Hematopoietic multipotent progenitor cell treated with erythropoietin and hydrocortisone succinate and interleukin-3 and kit ligand, for 4 days (in vitro differentiated cells): ENCODE results near the gene EFL1.
A peak's percentile ranks its signal among the peaks of the same experiment; 100 is the strongest.
"Not testable (repeated sequence)": the region's sequence is repeated elsewhere in the genome, so short reads cannot be mapped to it uniquely, and the experiment has no call there.

Experiments
- DNase-seq: peaks from one replicate; pipeline ENCODE4 v3.0.0-alpha.2; 2015

The EFL1 gene

DNA sequence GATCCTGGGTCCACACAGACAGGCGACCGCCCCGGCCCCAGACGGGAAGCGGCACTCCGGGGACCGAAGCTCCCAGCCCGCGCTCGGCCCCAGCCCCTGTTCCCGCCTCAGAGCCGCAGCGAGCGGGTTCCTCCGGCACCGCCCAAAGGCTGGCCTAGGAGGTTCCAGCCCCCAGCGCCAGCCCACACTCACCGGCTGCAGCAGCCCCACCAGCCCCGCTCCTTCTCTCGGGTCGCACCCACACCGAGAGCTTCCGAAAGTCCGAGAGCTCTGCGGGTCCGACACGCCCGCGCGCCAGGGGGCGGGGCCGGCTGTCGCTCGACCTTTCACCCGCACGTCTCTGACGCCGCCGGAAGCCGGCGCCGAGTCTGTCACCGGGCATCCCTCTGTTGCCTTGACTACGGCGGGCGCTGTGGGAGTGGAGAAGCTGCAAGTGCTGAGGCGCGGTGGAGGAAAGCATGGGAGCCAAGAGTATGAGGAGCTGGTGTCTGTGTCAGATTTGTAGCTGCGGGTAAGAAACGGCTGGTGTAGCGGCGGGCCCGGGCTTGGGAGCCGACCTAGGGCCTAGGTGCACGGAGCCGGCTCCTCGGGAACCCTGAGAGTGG, at the start of gene EFL1, which contains the start of gene SAXO2:
Gene EFL1, minus strand, starts transcription at position 313 of the 605 bp plus-strand sequence. CDS start 956 bp downstream, outside the sequence.
Gene SAXO2, plus strand, starts transcription at position 397 of the 605 bp plus-strand sequence. Its CDS starts 62 bp downstream, at position 459.
- DNase-seq, result peak; percentile 97

DNA sequence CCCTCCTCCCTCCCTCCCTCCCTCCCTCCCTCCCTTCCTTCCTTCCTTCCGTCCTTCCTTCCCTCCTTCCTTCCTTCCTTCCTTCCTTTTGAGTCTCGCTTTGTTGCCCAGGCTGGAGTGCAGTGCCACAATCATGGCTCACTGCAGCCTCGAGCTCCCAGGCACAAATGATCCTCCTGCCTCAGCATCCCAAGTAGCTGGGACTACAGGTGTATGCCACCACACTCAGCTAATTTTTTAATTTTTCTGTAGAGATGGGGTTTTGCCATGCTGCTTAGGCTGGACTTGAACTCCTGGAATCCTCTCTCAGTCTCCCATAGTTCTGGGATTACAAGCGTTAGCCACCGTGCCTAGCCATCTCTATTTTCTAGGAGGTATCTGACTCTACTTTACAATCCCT, 48.8 kb upstream of the EFL1 start:
- not testable (repeated sequence) for DNase-seq

DNA sequence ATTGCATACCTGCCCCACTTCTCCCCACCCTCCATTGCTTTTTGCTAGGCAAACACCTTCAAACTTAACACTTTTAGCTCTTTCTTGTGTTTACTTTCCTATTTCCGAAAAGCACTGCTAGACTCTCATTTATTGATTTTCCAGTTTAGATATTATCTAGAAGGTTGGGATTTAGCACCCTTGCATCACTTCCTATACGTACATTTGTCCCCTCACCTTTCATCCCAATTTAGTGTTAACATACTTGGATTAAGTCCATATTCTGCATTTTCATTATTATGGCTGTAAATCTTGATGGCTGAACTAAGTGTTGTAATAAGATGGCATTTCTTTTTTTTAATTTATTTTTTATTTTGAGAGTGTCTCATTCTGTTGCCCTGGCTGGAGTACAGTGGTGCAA, 47.3 kb upstream of the EFL1 start:
- DNase-seq, result no peak

DNA sequence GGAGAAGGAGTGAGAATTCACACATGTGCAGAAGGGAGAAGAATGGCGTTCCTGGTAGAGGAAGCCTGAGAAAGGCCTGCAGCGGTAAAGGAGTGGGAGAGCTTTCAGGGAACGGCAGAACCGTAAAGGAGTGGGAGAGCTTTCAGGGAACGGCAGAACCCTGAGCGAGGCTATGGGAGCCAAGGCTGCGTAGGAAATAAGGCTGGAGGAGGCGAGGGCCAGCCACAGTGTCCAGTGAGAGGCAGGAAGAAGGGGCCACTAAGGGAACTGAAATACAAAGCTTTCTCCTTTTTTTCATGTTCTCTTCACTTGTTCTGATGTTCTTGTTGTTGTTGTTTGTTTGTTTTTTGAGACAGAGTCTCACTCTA, 45.2 kb upstream of the EFL1 start:
- DNase-seq, result no peak

DNA sequence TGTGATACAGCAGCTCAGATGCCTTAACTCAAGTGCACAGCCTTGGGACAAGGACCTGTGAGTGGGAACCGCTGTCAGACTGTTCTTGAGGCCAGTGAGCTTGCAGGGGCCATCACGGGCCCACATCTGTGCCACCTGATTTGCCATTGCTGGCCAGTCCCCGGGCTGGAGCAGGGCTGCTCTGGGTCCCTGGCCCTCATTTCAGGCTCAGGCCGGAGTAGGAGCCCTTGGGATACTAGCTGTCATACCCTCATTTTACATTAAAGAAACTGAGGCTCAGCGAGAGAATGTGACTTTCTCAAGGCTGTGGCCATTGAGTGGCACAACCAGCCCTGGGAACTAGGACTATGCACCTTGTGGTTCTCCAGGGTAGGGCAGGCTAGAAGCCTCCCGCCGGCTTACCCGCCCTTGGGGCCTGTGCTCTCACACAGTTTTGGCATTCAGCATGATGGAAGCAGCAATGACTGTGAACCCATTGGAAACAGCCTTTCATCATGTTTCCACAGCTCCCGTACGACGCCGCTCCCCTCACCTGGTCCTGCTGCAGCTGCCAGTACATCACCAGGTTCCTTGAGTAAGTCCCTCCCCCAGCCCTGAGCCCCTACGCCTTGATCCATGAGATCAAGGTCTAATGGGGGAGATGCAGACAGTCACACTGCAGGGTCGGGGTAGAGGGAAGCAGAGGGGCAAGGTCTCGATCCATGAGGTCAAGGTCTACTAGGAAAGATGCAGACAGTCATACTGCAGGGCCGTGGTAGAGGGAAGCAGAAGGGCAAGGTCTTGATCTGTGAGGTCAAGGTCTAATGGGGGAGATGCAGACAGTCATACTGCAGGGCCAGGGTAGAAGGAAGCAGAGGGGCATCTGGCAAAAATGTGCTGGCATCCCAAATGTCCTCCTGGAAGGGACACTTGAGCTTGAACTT, 44.5 kb upstream of the EFL1 start:
- no peak for DNase-seq

DNA sequence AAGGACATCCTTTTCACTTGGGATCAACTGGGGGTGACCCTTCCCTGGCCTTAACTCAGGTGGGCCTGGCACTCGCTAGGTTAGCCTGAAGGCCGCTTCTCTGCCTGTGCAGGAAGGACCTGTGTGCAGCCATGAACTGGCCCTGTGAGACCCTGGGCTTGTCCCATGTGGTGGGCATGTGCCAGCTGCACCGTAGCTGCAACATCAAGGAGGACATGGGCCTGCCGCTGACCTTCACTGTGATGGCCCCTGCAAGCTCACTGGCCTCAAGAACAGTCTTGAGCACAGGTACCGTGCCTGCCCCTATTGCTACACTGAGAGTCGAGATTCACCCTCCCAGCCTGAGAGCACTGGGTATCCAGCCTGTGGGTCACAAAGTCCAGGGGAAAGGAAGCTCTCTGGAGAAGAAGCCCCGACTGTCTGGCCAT, 43.1 kb upstream of the EFL1 start:
- DNase-seq, result no peak

GRCh38 chr15:82304778-82305090, 42.2 kb upstream of the EFL1 start:
- no peak for DNase-seq

GRCh38 chr15:82303956-82304777, 41.6 kb upstream of the EFL1 start:
- DNase-seq, result no peak

DNA sequence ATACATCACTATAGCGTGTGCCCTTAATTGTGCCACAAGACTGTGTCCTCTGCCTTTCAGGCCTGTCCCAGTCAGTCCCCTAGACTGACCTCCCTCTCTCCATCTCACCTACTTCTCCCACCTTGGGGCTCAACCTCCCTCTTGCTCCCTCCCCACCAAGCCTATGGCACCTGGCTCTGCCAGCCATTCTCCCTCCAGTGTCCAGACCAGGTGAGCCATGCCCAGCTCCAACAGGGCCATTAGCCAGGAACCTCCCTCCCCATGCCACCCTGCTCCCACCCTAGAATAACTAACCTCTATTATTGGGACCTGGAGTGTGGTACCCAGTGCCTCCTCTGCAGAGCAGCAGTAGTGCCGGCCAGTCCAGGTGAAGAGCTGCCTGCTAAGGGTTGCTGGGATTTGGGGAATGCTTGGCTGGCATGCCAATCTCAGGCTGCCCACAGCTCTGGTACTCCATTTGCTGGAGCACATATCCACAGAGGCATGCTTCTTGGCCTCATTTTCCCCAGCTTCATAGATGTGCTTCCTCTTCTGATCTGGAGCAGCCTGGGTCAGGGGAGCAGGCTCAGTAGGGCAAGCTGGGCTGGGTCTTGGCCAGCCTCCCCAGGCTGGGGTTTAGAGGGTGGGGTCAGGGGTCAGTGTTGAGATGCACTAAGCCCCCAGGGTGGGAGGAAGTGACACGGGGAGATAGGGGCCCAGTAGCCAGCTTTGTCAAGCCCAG, 38.9 kb upstream of the EFL1 start:
- no peak for DNase-seq

DNA sequence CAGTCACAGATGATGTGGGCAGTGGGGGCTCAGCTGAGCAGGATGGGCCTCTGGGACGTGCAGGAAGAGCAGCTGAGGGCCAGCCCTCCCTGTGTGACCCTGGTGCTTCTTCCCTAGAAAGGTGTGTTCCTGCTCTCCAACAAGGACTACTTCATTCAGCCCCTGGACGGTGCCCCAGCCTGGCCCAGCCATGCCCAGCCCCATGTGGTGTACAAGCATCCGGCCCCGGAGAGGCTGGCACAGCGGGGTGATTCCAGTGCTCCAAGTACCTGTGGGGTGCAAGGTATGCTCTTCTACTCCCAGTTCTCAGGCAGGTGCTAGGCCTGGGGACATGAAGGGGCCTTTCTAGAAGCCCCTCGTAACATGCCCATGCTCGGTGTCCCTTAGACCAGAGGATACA, 38.3 kb upstream of the EFL1 start:
- DNase-seq, result no peak

DNA sequence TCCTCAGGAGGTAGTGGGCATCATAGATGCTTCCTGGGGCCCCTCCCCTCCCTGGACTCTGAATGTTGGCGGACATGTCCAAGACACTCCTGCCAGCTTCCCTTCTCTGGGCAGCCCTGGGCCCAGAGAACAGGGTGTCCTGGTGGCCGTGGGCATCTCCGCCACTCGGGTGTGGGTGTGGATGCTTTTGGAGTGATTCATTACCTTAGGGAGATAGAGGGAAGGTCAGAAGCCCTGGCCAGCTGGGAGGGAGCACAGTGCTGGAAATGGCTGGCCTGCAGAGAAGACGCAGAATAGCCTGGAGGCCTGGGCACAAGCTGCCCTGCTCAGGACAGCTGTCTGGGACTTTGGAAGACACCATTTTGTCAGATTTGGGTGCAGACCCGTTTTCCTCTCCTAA, 37.8 kb upstream of the EFL1 start:
- not testable (repeated sequence) for DNase-seq

DNA sequence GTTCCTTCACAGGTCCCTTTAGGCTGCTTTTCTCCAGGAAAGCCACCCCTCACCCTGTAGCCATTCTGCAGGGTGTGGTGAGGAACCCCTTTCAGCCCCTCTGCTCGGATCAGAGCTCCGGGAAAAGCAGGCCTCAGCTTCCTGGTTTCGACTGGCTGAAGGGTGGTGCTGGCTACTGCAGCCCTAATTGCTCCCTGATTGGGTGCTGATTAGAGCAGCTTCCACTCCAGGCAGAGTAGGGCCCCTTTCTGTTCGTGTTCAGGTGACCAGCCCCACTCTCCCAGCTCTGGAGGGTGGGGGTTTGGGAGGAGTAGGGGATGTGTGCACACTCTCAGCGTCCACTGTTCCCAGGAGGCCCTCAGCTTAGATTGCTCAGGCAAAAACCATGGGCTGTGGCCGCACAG, 37.0 kb upstream of the EFL1 start:
- not testable (repeated sequence) for DNase-seq

GRCh38 chr15:82298520-82298919, 36.0 kb upstream of the EFL1 start:
- DNase-seq, result peak; percentile 65

GRCh38 chr15:82298032-82298431, 35.5 kb upstream of the EFL1 start:
- no peak for DNase-seq

DNA sequence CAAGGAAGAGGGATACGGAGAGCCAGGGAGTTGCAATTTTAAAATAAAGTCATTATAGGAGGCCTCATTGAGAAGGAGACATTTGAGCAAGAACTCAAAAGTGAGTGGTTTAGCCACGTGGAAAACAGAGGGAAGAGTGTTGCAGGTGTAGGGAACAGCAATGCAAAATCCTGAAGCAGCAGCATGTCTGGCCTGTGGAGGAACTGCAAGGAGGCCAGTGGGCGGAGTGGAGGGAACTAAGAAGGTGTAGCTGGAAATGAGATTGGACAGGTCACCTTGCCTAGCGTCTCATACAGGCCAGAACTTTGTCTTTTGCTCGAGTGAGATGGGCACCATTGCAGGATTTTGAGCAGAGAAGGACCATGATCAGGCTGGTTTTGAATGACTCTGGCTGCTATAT, 35.0 kb upstream of the EFL1 start:
- no peak for DNase-seq

GRCh38 chr15:82294061-82294690, 31.6 kb upstream of the EFL1 start:
- DNase-seq, result no peak

- DNase-seq, result no peak
These were observed 29.7 kb upstream of the EFL1 start for GRCh38 chr15:82292271-82292670.

- DNase-seq, result not testable (repeated sequence)
These were observed 25.7 kb upstream of the EFL1 start for GRCh38 chr15:82288202-82288601.

GRCh38 chr15:82286475-82286874, 23.9 kb upstream of the EFL1 start:
- peak; percentile 49 for DNase-seq

DNA sequence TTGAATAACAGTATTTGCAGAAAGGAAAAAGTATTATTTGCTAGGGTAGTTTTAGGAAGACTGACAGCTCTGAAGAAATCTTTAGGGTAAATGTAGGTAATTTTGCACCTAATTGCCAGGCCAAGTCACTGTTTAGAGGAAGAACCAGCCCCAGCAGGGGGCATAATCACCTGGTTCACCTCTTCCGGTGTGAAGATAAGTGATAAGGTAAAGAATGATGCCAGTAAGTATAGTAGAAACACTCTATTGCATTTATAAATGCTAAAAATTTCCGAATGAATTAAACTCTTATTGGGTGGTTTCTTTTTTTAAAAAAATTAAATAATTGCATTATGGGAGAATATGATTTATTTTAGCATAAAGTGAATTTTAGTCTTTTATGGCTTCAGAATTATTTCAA, 21.8 kb upstream of the EFL1 start:
- not testable (repeated sequence) for DNase-seq

DNA sequence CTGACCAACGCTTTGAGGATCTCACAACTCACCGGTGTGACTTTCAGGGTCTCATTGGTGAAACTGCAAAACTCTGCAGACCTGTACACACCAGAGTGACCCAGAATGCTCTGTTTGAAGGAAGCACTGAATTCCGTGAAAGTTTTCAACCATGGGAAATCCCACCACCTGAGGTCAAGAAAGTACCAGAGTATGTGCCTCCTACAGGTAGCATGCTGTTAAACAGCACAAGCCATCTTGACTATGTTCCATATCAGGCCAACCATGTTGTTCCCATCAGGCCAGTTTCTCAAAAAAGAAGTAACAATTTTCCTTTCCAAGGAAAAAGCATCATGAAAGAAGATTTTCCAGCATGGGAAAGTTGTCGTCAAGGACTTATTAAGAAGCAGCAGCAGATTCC, 19.9 kb upstream of the EFL1 start:
- not testable (repeated sequence) for DNase-seq

- not testable (repeated sequence) for DNase-seq
These were observed 18.7 kb upstream of the EFL1 start for GRCh38 chr15:82281276-82281675.
